Measurements from ENCODE around the gene MRO. TPM values are rescaled to one million over a fixed set of nuclear protein-coding genes. Genes with fewer than 3 reads are reported as not detected.
A peak's percentile ranks its signal among the peaks of the same experiment; 100 is the strongest.
"Not testable (repeated sequence)": the region's sequence is repeated elsewhere in the genome, so short reads cannot be mapped to it uniquely, and the experiment has no call there.

Gene MRO
- total RNA-seq, 4 donors from 2014 or later: 4.8 to 17.5 (median 6.7) TPM; not detected in 1

DNA sequence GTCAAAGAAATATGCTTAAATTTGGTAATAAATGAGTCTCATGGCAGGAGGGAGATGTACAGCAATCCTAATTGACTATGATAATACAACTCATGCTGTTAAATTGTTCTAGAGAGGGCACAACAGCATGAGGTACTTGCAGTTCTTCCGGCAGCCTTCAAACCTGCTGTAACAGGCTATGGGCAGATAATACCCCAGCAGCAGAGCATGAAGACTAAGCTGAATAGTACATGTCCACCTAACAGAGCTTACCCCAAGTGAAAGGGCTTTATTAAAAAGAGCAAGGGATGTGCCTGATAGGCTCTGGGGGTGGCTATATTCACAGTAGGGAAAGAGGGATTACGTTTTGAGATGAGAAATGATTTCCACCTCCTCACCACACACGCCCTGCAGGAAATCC, 28.9 kb downstream of the MRO start:
- Histone ChIP-seq H3K9me3 (no peaks in the 10 kb centered on the region), H3K27me3 (no peaks in the 10 kb centered on the region), H3K4me3 (no peak overlapping the region), H3K4me1 (peaks cover 0 to 30% (median 2%) of the 10 kb centered on the region in 4 donors), H3K27ac (peak overlapping the region in 1 of 4 donors; percentile 69), H3K36me3 (no peaks in the 10 kb centered on the region)
- DNase-seq: no peak
- no peak for TF ChIP-seq POLR2A (IDR thresholded peaks at IDR 0.05)
- TF ChIP-seq, protein P1, sequence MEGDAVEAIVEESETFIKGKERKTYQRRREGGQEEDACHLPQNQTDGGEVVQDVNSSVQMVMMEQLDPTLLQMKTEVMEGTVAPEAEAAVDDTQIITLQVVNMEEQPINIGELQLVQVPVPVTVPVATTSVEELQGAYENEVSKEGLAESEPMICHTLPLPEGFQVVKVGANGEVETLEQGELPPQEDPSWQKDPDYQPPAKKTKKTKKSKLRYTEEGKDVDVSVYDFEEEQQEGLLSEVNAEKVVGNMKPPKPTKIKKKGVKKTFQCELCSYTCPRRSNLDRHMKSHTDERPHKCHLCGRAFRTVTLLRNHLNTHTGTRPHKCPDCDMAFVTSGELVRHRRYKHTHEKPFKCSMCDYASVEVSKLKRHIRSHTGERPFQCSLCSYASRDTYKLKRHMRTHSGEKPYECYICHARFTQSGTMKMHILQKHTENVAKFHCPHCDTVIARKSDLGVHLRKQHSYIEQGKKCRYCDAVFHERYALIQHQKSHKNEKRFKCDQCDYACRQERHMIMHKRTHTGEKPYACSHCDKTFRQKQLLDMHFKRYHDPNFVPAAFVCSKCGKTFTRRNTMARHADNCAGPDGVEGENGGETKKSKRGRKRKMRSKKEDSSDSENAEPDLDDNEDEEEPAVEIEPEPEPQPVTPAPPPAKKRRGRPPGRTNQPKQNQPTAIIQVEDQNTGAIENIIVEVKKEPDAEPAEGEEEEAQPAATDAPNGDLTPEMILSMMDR (IDR thresholded peaks at IDR 0.05): no peak

DNA sequence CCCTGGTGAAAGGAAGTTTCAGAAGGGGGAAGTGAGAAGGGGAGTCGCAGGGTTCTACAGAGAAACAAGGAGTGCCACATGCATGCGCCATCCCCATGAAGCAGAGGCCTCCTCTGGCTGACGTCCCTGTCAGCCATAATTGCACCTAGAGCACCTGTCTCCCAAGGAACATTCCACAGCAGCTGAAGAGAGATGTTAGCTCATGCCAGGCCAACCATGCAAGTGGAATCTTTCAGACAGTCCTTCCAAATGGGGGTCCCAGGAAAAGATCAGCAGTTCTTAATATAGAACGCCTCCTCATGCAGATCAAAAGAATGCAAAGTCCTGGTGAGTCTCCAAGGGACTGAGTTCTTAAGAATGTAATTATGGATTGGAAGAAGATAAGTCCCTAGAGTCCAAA, 29.6 kb downstream of the MRO start:
- TF ChIP-seq, protein P1 (IDR thresholded peaks at IDR 0.05): no peak
- no peak for TF ChIP-seq POLR2A (IDR thresholded peaks at IDR 0.05)
- no peak overlapping the region for H3K27ac ChIP-seq
- H3K4me3 ChIP-seq: no peak overlapping the region
- no peaks in the 10 kb centered on the region for H3K36me3 ChIP-seq
- no peaks in the 10 kb centered on the region for H3K9me3 ChIP-seq
- DNase-seq: no peak
- no peaks in the 10 kb centered on the region for H3K27me3 ChIP-seq
- peaks cover 0 to 30% (median 2%) of the 10 kb centered on the region in 4 donors for H3K4me1 ChIP-seq

DNA sequence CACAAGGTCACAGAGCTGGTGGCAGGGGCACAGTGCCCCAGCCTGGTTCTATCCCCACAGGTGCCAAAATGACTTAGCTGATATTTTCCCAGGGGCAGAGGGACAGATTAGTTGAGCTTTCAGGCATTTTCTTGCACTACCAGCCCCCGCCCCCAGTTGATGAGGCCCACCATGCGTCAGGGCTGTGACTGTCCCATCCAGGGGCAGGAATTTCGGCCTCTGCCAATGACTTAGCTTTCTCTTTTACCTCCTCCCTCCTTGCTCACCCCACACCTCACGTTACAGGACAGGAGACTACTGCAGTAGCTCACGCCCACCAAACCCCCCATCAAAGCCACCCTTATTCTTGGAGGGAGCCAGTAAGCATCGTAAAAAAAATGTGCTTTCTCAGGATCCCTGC, 31.5 kb downstream of the MRO start:
- no peaks in the 10 kb centered on the region for H3K27me3 ChIP-seq
- DNase-seq: no peak
- no peak overlapping the region for H3K4me3 ChIP-seq
- no peaks in the 10 kb centered on the region for H3K36me3 ChIP-seq
- H3K4me1 ChIP-seq: peaks cover 0 to 15% (median 1%) of the 10 kb centered on the region in 4 donors
- no peaks in the 10 kb centered on the region for H3K9me3 ChIP-seq
- no peak overlapping the region for H3K27ac ChIP-seq
- TF ChIP-seq, protein P1 (IDR thresholded peaks at IDR 0.05): no peak
- TF ChIP-seq POLR2A (IDR thresholded peaks at IDR 0.05): no peak

DNA sequence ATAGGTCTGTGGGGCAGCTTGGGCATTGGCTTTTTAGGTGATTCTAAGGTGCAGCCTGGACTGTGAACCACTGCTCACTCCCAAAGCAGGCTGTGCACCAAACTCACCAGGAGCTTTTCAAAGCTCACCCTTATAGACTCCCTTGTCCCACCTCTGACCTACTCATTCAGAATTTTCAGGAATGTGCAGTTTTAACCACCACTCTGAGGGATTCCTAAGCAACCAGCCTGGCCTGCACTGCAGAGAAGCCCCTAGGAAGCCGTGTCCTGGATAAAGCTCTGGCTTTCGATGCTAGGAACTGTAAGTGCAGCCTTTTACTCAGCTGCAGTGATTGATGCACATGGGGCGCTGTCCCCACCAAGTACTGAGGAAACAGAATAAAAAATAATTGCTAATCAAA, 33.0 kb downstream of the MRO start:
- H3K27ac ChIP-seq: no peak overlapping the region
- H3K27me3 ChIP-seq: no peaks in the 10 kb centered on the region
- no peaks in the 10 kb centered on the region for H3K9me3 ChIP-seq
- no peak for TF ChIP-seq POLR2A (IDR thresholded peaks at IDR 0.05)
- TF ChIP-seq, protein P1 (IDR thresholded peaks at IDR 0.05): no peak
- no peaks in the 10 kb centered on the region for H3K36me3 ChIP-seq
- no peak for DNase-seq
- H3K4me3 ChIP-seq: no peak overlapping the region
- H3K4me1 ChIP-seq: peaks cover 0 to 9% (median 0%) of the 10 kb centered on the region in 4 donors

DNA sequence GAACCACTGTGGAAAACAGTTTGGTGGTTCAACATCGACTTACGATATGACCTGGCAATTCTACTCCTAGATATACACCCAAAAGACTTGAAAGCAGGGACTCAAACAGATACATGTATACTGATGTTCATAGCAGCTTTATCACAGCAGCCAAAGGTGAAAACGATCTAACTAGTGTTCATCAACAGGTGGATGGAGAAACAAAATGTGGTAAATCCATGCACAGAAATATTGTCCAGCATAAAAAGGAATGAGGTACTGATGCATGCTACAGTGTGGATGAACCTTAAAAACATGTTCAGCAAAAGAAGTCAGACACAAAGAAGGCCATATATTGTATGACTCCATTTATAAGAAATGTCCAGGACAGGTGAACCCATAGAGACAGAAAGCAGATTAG, 36.3 kb downstream of the MRO start:
- no peaks in the 10 kb centered on the region for H3K4me1 ChIP-seq
- no peak overlapping the region for H3K27ac ChIP-seq
- DNase-seq: no peak
- no peaks in the 10 kb centered on the region for H3K36me3 ChIP-seq
- H3K27me3 ChIP-seq: no peaks in the 10 kb centered on the region
- H3K4me3 ChIP-seq: no peak overlapping the region
- H3K9me3 ChIP-seq: no peaks in the 10 kb centered on the region
- no peak for TF ChIP-seq POLR2A (IDR thresholded peaks at IDR 0.05)
- TF ChIP-seq, protein P1 (IDR thresholded peaks at IDR 0.05): no peak

DNA sequence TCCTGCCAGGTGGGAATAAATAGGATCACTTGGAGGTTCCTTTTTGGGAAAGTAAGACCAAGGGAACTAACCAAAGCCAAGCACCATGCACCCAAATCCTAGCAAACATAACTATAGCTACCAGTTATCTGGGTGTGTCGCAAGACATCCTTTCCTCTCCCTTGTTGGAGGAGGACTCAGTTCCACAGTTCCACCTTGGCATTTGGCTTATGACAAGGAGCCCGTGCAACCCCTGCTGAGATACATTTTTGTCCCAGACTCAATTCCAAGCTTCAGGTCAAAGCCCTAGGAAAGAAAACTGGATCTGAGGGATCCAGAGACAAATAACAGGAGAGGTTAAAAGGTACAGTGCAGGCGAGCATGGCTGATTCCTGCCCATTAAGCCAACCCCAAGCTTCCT, 40.8 kb downstream of the MRO start:
- not testable (repeated sequence) for H3K9me3 ChIP-seq, H3K27ac ChIP-seq, H3K4me1 ChIP-seq, H3K36me3 ChIP-seq, H3K27me3 ChIP-seq, H3K4me3 ChIP-seq, DNase-seq
